ENCODE measurements around the gene MICU2. TPM values are rescaled to one million over a fixed set of nuclear protein-coding genes. Genes with fewer than 3 reads are reported as not detected.
"Not testable (repeated sequence)": the region's sequence is repeated elsewhere in the genome, so short reads cannot be mapped to it uniquely, and the experiment has no call there.

The MICU2 gene
- total and polyA plus RNA-seq, 4 experiments from 2014 or later = 39.8 to 56.6 (median 48.1) TPM

DNA sequence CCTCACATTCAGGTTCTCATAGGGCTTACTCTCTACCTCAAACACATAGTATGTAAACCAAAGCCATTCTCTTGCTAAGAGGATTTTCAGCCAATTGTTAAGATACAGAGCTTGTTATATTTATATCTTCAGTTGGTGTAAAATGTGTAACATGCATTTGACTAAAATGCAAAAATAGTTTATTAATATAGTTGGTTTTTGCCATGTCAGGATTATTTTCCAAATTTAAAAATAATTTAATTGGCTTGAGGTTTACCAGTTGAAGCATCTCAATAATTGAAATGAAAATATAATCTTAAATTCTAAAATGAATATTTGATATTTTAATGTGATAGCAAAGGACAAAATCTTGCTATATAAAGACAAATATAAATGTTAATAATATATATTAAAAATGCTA lies 7.2 kb downstream of the MICU2 start:
- intact Hi-C loops (cut with micrococcal nuclease) = no loop called here
- POLR2A ChIA-PET (ENCODE audit: partially characterized antibody) = no interaction called here
- Histone ChIP-seq H3K9me3 (ENCODE audit: control insufficient read depth in 1 of 2, low read length in 2 of 2) (no peaks in the 10 kb centered on the region), H3K27ac (ENCODE audit: low read depth, low read length) (no peak overlapping the region), H3K4me1 (ENCODE audit: insufficient read depth, low read length) (peaks cover 49% of the 10 kb centered on the region), H3K4me3 (ENCODE audit: low read length in 2 of 2) (no peak overlapping the region), H3K36me3 (ENCODE audit: insufficient read depth, low read length) (no peaks in the 10 kb centered on the region), H3K27me3 (ENCODE audit: insufficient read depth, low read length) (no peaks in the 10 kb centered on the region)
- Mint-ChIP-seq H3K27ac (no peak overlapping the region), H3K27me3 (no peaks in the 10 kb centered on the region), H3K9me3 (no peaks in the 10 kb centered on the region), H3K4me3 (no peak overlapping the region), H3K4me1 (peaks cover 61 to 86% (median 73%) of the 10 kb centered on the region in 4 donors), H3K36me3 (peaks cover 32 to 40% of the 10 kb centered on the region in 2 donors)
- CTCF ChIA-PET (ENCODE audit: partially characterized antibody) = no interaction called here
- no peak for DNase-seq

DNA sequence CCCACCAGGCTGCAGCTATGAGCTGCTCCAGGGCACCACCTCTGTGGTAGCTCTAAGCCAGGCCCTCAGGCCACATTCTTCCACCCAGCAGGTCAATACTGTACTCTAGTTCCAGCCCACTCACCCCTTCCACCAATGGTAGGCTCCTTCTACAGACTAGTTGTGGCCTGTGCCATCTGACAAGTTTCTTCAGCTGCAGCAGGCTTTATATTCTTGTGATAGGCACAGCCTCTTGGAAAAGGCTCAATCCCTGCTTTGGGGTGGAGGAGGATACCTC lies 8.5 kb downstream of the MICU2 start:
- ChIA-PET POLR2A (ENCODE audit: partially characterized antibody) (interaction anchor here (1.4 kb wide), 1 partner anchor 9 kb away, joined by 10 read pairs; the partner anchor contains the start of gene MICU2), CTCF (ENCODE audit: partially characterized antibody) (interaction anchor here (0.7 to 0.8 kb wide), 2 partner anchors 42 to 75 kb away, joined by 3 read pairs; partner anchors contain the start of gene FGF9)
- Mint-ChIP-seq H3K4me1 (peaks cover 64 to 89% (median 77%) of the 10 kb centered on the region in 4 donors), H3K36me3 (peaks cover 24 to 32% of the 10 kb centered on the region in 2 donors), H3K4me3 (peak overlapping the region in 1 of 8 donors; percentile 7), H3K27ac (no peak overlapping the region), H3K27me3 (no peaks in the 10 kb centered on the region), H3K9me3 (no peaks in the 10 kb centered on the region)
- intact Hi-C loops (cut with micrococcal nuclease) = no loop called here
- H3K4me3 ChIP-seq (ENCODE audit: low read length in 2 of 2) = no peak overlapping the region
- no peak for DNase-seq
- peaks cover 42% of the 10 kb centered on the region for H3K4me1 ChIP-seq (ENCODE audit: insufficient read depth, low read length)
- no peak overlapping the region for H3K27ac ChIP-seq (ENCODE audit: low read depth, low read length)
- H3K9me3 ChIP-seq (ENCODE audit: control insufficient read depth in 1 of 2, low read length in 2 of 2) = no peaks in the 10 kb centered on the region
- H3K36me3 ChIP-seq (ENCODE audit: insufficient read depth, low read length) = no peaks in the 10 kb centered on the region
- H3K27me3 ChIP-seq (ENCODE audit: insufficient read depth, low read length) = no peaks in the 10 kb centered on the region

DNA sequence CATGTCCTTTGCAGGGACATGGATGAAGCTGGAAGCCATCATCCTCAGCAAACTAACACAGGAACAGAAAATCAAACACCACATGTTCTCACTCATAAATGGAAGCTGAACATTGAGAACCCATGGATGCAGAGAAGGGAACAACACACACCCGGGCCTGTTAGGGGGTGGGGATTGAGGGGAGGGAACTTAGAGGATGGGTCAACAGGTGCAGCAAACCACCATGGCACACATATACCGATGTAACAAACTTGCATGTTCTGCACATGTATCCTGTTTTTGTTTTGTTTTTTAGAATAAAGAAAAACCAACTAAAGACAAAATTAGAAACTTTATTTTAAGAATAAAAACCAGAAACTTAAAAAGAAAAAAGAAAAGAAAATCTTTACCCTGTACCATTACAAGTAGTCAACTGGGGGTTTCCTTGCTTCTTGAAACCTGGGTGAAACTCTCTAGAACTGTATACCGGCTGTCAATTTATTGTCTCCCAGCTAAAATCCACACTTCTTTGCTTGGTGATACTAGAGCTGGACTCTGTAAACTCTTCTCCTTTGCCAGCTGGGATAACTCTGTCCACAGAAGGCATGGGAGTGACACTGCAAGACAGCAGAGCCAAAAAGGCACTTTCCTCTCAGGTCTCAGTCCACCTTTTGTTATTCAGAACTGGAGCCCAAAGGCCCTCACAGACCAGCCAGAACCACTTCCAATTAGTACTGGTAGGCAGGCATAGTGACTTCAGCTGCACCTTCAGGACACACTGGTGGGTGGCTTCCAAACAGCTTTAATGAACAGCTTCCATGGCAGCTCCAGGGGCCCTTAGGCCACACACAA lies 9.0 kb downstream of the MICU2 start:
- Histone ChIP-seq H3K27ac (ENCODE audit: low read depth, low read length) (no peak overlapping the region), H3K9me3 (ENCODE audit: control insufficient read depth in 1 of 2, low read length in 2 of 2) (no peaks in the 10 kb centered on the region), H3K36me3 (ENCODE audit: insufficient read depth, low read length) (no peaks in the 10 kb centered on the region), H3K4me3 (ENCODE audit: low read length in 2 of 2) (no peak overlapping the region), H3K4me1 (ENCODE audit: insufficient read depth, low read length) (peaks cover 37% of the 10 kb centered on the region), H3K27me3 (ENCODE audit: insufficient read depth, low read length) (no peaks in the 10 kb centered on the region)
- intact Hi-C loops (cut with micrococcal nuclease) = no loop called here
- Mint-ChIP-seq H3K36me3 (peaks cover 21 to 30% of the 10 kb centered on the region in 2 donors), H3K27me3 (no peaks in the 10 kb centered on the region), H3K4me3 (peak overlapping the region in 2 of 8 donors; percentile 5 to 40), H3K9me3 (peaks cover 0 to 2% (median 0%) of the 10 kb centered on the region in 8 donors), H3K27ac (no peak overlapping the region), H3K4me1 (peaks cover 63 to 88% (median 74%) of the 10 kb centered on the region in 4 donors)
- ChIA-PET CTCF (ENCODE audit: partially characterized antibody) (interaction anchor here (0.7 to 0.8 kb wide), 2 partner anchors 43 to 76 kb away, joined by 3 read pairs; partner anchors contain the start of gene FGF9), POLR2A (ENCODE audit: partially characterized antibody) (interaction anchor here (1.4 kb wide), 1 partner anchor 9 kb away, joined by 10 read pairs; the partner anchor contains the start of gene MICU2)
- no peak for DNase-seq

DNA sequence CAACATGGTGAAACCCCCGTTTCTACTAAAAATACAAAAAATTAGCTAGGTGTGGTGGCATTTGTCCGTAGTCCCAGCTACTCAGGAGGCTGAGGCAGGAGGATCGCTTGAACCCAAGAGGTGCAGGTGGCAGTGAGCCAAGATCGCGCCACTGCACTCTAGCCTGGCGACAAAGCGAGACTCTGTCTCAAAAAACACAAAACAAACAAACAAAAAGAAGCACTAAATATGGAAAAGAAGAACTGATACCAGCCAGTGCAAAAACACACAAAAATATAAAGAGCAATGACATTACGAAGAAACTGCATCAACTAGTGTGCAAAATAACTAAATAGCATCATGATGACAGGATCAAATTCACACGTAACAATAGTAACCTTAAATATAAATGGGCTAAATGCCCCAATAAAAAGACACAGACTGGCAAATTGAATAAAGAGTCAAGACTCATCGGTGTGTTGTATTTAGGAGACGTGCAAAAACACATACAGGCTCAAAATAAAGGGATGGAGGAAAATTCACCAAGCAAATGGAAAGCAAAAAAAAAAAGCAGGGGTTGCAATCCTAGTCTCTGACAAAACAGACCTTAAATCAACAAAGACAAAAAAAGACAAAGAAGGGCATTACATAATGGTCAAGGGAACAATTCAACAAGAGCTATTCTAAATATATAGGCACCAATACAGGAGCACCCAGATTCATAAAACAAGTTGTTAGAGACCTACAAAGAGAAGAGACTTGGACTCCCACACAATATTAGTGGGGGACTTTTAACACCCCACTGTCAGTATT lies 13.1 kb downstream of the MICU2 start:
- H3K27ac ChIP-seq (ENCODE audit: low read depth, low read length); H3K27ac Mint-ChIP-seq; H3K9me3 ChIP-seq (ENCODE audit: control insufficient read depth in 1 of 2, low read length in 2 of 2); H3K4me3 ChIP-seq (ENCODE audit: low read length in 2 of 2); H3K36me3 ChIP-seq (ENCODE audit: insufficient read depth, low read length); CTCF ChIA-PET (ENCODE audit: partially characterized antibody); POLR2A ChIA-PET (ENCODE audit: partially characterized antibody); H3K27me3 Mint-ChIP-seq; DNase-seq; H3K9me3 Mint-ChIP-seq; intact Hi-C loops (cut with micrococcal nuclease); H3K27me3 ChIP-seq (ENCODE audit: insufficient read depth, low read length): not testable (repeated sequence)
- Mint-ChIP-seq H3K36me3 (peaks cover 18 to 32% of the 10 kb centered on the region in 2 donors), H3K4me3 (peak overlapping the region in 3 of 8 donors; percentile 20 to 43 (median 22)), H3K4me1 (peaks cover 70 to 92% (median 82%) of the 10 kb centered on the region in 4 donors)
- H3K4me1 ChIP-seq (ENCODE audit: insufficient read depth, low read length) = peaks cover 13% of the 10 kb centered on the region

DNA sequence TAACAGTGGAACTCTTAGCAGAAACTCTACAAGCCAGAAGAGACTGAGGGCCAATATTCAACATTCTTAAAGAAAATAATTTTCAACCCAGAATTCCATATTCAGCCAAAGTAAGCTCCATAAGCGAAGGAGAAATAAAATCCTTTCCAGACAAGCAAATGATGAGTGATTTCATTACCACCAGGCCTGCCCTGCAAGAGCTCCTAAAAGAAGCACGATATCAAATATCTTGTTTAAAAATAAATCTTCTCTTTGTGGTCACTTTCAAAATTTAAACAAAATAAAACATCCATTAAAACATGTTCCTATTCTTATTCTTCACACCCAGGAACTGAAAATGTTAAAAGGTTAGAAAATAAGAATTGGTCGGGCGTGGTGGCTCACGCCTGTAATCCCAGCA lies 13.7 kb downstream of the MICU2 start:
- peaks cover 0 to 2% (median 0%) of the 10 kb centered on the region in 8 donors for H3K9me3 Mint-ChIP-seq
- H3K4me1 Mint-ChIP-seq = peaks cover 65 to 89% (median 78%) of the 10 kb centered on the region in 4 donors
- no peaks in the 10 kb centered on the region for H3K27me3 ChIP-seq (ENCODE audit: insufficient read depth, low read length)
- no peaks in the 10 kb centered on the region for H3K36me3 ChIP-seq (ENCODE audit: insufficient read depth, low read length)
- POLR2A ChIA-PET (ENCODE audit: partially characterized antibody) = no interaction called here
- no peak overlapping the region for H3K27ac Mint-ChIP-seq
- CTCF ChIA-PET (ENCODE audit: partially characterized antibody) = no interaction called here
- no peaks in the 10 kb centered on the region for H3K9me3 ChIP-seq (ENCODE audit: control insufficient read depth in 1 of 2, low read length in 2 of 2)
- H3K36me3 Mint-ChIP-seq = peaks cover 15 to 26% of the 10 kb centered on the region in 2 donors
- intact Hi-C loops (cut with micrococcal nuclease) = no loop called here
- no peak for DNase-seq
- no peak overlapping the region for H3K27ac ChIP-seq (ENCODE audit: low read depth, low read length)
- no peaks in the 10 kb centered on the region for H3K27me3 Mint-ChIP-seq
- H3K4me1 ChIP-seq (ENCODE audit: insufficient read depth, low read length) = peaks cover 7% of the 10 kb centered on the region
- peak overlapping the region in 3 of 8 donors; percentile 9 to 30 (median 18) for H3K4me3 Mint-ChIP-seq
- no peak overlapping the region for H3K4me3 ChIP-seq (ENCODE audit: low read length in 2 of 2)

DNA sequence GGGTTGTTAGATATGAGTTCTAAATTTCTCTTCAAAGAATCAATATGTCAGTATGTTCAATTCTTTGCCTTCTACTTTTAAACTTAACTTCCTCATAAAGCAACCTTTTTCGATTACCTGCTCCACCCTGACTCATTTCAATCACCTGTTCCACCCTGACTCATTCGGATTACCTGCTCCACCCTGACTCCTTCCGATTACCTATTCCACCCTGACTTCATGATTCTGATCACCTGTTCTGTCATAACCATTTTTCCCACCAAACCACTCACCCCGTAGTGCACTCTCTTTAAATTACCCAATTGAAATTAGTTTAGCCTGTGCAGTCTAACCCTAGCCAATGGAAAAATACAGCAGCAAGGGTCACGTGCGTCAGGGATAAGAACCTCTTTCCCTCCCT lies 14.5 kb downstream of the MICU2 start:
- peaks cover 64 to 86% (median 76%) of the 10 kb centered on the region in 4 donors for H3K4me1 Mint-ChIP-seq
- H3K27me3 Mint-ChIP-seq; H3K4me1 ChIP-seq (ENCODE audit: insufficient read depth, low read length); H3K9me3 ChIP-seq (ENCODE audit: control insufficient read depth in 1 of 2, low read length in 2 of 2); intact Hi-C loops (cut with micrococcal nuclease); H3K36me3 ChIP-seq (ENCODE audit: insufficient read depth, low read length); H3K27me3 ChIP-seq (ENCODE audit: insufficient read depth, low read length); CTCF ChIA-PET (ENCODE audit: partially characterized antibody); H3K27ac Mint-ChIP-seq; H3K9me3 Mint-ChIP-seq; H3K4me3 ChIP-seq (ENCODE audit: low read length in 2 of 2); DNase-seq; H3K27ac ChIP-seq (ENCODE audit: low read depth, low read length): not testable (repeated sequence)
- H3K36me3 Mint-ChIP-seq = peaks cover 17 to 29% of the 10 kb centered on the region in 2 donors
- POLR2A ChIA-PET (ENCODE audit: partially characterized antibody) = interaction anchor here (1.7 kb wide), 1 partner anchor 14 kb away, joined by 4 read pairs; the partner anchor contains the start of gene MICU2
- H3K4me3 Mint-ChIP-seq = peak overlapping the region in 2 of 8 donors; percentile 0 to 37

DNA sequence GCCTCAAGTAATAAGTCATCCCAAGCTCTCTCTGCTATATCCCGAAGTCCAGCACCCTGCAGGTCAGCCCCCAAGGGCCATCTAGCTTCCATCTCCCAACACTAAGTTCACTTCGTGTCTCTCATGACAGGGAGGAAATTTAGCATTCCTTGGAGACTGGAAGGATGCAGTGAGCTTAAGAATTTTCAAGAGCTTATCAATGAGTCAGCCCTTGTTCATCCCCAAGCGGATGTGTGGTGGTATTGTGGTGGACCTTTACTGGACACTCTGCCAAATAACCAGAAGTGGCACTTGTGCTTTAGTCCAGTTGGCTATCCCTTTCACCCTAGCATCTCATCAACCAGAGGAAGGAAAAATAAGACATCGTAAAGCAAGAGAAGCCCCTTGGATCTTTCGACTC lies 15.6 kb downstream of the MICU2 start:
- H3K4me1 ChIP-seq (ENCODE audit: insufficient read depth, low read length); intact Hi-C loops (cut with micrococcal nuclease); H3K36me3 ChIP-seq (ENCODE audit: insufficient read depth, low read length); H3K4me3 ChIP-seq (ENCODE audit: low read length in 2 of 2); H3K9me3 ChIP-seq (ENCODE audit: control insufficient read depth in 1 of 2, low read length in 2 of 2); H3K27me3 Mint-ChIP-seq; H3K27ac Mint-ChIP-seq; DNase-seq; H3K27ac ChIP-seq (ENCODE audit: low read depth, low read length); H3K27me3 ChIP-seq (ENCODE audit: insufficient read depth, low read length): not testable (repeated sequence)
- Mint-ChIP-seq H3K4me3 (peak overlapping the region in 1 of 8 donors; percentile 57), H3K36me3 (peaks cover 15 to 22% of the 10 kb centered on the region in 2 donors), H3K4me1 (peaks cover 56 to 75% (median 66%) of the 10 kb centered on the region in 4 donors), H3K9me3 (peaks cover 0 to 11% (median 3%) of the 10 kb centered on the region in 8 donors)
- ChIA-PET CTCF (ENCODE audit: partially characterized antibody) (interaction anchor here (1.1 kb wide), 1 partner anchor 111 kb away, joined by 4 read pairs; no protein-coding TSS in a partner anchor), POLR2A (ENCODE audit: partially characterized antibody) (interaction anchor here (1.7 kb wide), 1 partner anchor 15 kb away, joined by 4 read pairs; the partner anchor contains the start of gene MICU2)
